SK-N-SH treated with all-trans-retinoic acid at 6 μM for 48 hours (cell line): Measurements from ENCODE around the gene VAT1.

Experiments
- ARNTL ChIP-seq: fragments of 450-650 bp; formaldehyde crosslinking; IDR thresholded peaks from 2 replicates; pipeline ENCODE4 v1.5.0; 2020; ENCODE audit warnings: low read depth, mild to moderate bottlenecking, moderate library complexity, borderline replicate concordance
- PATZ1 ChIP-seq: fragments of 250-450 bp; sonication (Bioruptor Pico); IDR thresholded peaks from 2 replicates; pipeline ENCODE4 v1.8.0; 2020; ENCODE audit warnings: mild to moderate bottlenecking, moderate library complexity, borderline replicate concordance
- ZFP3 ChIP-seq: fragments of 250-450 bp; sonication (Bioruptor Pico); IDR thresholded peaks from 2 replicates; pipeline ENCODE4 v1.5.0; 2020; ENCODE audit warnings: mild to moderate bottlenecking, moderate library complexity

GRCh38 chr17:43019418-43019817, 2.8 kb downstream of the VAT1 start:
- TF ChIP-seq ZFP3 (CRISPR knock-in tag) (no peak), PATZ1 (CRISPR knock-in tag) (no peak), ARNTL (CRISPR knock-in tag) (no peak)
